HG02610 (cell line): Measurements from ENCODE around the gene FIZ1.
"Not testable (repeated sequence)": the region's sequence is repeated elsewhere in the genome, so short reads cannot be mapped to it uniquely, and the experiment has no call there.

Experiments
- ATAC-seq: cut with Tn5 transposase; IDR thresholded peaks from one replicate; pipeline ENCODE4 v1.9.1; 2021; ENCODE audit warnings: mild to moderate bottlenecking, moderate library complexity; ENCODE audit not compliant: unreplicated experiment

Gene FIZ1

GRCh38 chr19:55578761-55579747 lies 20.3 kb downstream of the FIZ1 start:
- no peak for ATAC-seq

- ATAC-seq: no peak
Measured at GRCh38 chr19:55578031-55578760, 21.1 kb downstream of the FIZ1 start.

- no peak for ATAC-seq
Measured at GRCh38 chr19:55576746-55577145, 22.6 kb downstream of the FIZ1 start.

- not testable (repeated sequence) for ATAC-seq
Measured at GRCh38 chr19:55573929-55574328, 25.4 kb downstream of the FIZ1 start.

- not testable (repeated sequence) for ATAC-seq
Measured at GRCh38 chr19:55569477-55569876, 29.8 kb downstream of the FIZ1 start.

- no peak for ATAC-seq
Measured at GRCh38 chr19:55567708-55568328, 31.5 kb downstream of the FIZ1 start.

GRCh38 chr19:55566823-55567222 lies 32.5 kb downstream of the FIZ1 start:
- ATAC-seq: no peak

- no peak for ATAC-seq
Measured at GRCh38 chr19:55563261-55563690, 36.0 kb downstream of the FIZ1 start.

- ATAC-seq: no peak
Measured at GRCh38 chr19:55559684-55560083, 39.6 kb downstream of the FIZ1 start.

GRCh38 chr19:55554741-55555152 lies 44.6 kb downstream of the FIZ1 start:
- no peak for ATAC-seq

- ATAC-seq: no peak
Measured at GRCh38 chr19:55554302-55554701, 45.0 kb downstream of the FIZ1 start.

GRCh38 chr19:55553217-55554182 lies 45.8 kb downstream of the FIZ1 start:
- ATAC-seq: no peak

- ATAC-seq: no peak
Measured at GRCh38 chr19:55552620-55553019, 46.7 kb downstream of the FIZ1 start.

- ATAC-seq: no peak
Measured at GRCh38 chr19:55552206-55552605, 47.1 kb downstream of the FIZ1 start.

GRCh38 chr19:55550321-55550650 lies 49.0 kb downstream of the FIZ1 start:
- no peak for ATAC-seq

- ATAC-seq: no peak
Measured at GRCh38 chr19:55549500-55550320, 49.6 kb downstream of the FIZ1 start.

- no peak for ATAC-seq
Measured at GRCh38 chr19:55546822-55547614, 52.3 kb downstream of the FIZ1 start.

GRCh38 chr19:55546011-55546410 lies 53.3 kb downstream of the FIZ1 start:
- ATAC-seq: no peak

GRCh38 chr19:55545443-55545842 lies 53.9 kb downstream of the FIZ1 start, which contains the start of gene SBK3:
SBK3 (minus strand) TSS chr19:55545543; CDS start chr19:55545543, 0 bp downstream.
- ATAC-seq: no peak
